IPS DF 19.7 (cell line): ENCODE results near the gene MBP.
"Not testable (repeated sequence)": the region's sequence is repeated elsewhere in the genome, so short reads cannot be mapped to it uniquely, and the experiment has no call there.

Source experiments
- DNase-seq: peaks from one replicate; pipeline ENCODE4 v3.0.0-alpha.2; 2013; ENCODE audit warnings: low read depth, low spot score

Gene MBP

DNA sequence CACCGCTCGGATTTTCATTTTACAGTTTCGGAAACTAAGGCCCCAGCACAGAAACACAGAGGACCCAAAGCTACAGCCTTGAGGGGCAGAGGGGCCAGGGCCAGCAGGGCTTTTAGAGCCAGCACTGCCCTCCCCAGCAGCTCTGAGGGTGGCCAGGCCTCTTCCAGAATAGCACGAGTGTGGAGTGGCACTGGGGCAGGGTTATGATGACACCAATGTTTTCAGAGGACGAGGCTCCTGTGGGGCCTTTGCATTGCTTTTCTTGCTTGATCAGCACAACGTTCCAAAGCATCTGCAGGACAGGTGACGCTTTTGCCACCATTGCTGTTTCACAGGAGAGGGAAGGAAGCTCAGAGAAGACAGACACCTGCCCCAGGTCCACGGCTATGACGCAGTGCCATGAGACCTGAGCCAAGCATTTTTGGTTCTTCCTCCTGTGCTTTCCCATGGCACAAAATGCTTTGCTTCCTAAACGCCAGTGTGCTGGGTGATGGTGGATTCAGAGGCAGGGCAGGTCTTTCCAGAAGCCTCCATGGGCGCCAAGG, 126.9 kb downstream of the MBP start:
- DNase-seq: no peak

DNA sequence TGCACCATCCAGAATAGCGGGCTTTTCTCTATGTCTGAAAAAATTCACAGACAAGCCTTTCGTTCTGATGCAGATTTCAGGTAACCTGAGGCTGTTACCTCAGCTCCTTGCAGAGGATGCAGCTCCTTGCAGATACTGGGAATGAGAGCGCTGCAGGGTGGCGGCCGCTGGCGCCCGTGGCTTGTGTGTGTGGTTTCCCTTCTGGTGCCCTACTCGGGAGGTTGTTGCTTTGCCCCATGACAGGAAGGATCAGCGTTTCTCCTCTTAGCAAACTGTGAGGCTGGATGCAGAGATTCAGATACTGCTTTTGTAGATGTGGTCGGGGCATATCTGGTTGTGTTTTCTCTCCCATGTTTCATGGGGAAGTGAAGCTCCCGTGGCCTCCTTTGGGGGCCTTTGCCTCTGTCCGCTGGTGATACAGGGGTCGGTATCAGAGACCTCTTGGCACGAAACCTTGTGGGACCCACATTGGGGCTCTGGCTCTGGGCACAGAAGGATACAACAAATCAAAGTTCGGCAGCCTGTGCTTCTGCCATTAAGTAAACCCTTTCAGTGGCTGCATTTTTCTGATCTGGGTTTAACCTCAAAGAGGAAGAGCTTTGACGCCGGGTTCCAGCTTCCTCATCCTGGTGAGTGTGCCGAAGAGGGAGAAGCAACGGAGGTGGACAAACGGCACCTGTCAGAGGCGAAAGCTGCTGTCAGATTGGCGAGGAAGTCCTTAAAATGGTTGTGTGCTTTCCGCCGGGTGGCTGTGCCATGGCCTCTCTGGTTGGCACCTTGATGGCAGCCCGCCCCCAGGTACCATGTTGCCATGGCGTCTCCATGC, 127.8 kb downstream of the MBP start:
- DNase-seq: no peak

DNA sequence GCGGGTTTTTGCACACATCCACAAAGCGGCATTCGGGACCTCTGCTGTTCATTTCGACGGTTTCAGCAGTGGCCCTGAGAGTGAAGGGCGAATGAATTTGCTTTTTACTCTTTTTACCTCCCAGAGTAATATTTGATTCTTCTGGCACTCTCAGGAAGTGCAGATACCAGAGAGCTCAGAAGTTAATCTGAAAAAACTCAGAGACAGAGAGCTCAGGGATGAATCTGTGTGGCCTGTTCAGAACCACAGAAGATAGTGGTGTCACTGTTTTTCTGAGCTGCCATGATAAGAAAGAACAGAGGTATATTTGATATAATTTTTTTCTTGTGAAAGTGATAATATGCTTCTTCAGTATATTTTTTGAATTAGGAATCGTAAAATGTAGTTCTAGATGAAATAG, 129.3 kb downstream of the MBP start:
- DNase-seq: no peak

DNA sequence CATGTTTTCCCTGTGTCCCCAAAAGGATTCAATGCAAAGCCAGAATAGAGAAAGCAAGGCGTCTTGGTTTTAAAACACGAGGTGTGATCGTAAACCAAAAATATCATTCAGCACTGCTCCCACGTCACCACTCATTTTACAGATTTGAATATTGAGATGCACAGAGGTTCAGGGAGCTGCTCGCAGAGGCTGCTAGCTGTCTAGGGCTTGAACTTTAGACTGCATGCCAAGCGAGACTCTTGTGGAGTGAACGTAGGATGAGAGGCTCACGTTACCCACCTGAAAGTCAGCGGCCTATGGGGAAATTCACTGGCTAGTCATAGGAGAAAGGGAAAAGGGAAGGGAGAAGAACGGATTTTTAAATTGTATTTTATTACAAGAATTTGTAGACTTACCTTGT, 130.1 kb downstream of the MBP start:
- no peak for DNase-seq

DNA sequence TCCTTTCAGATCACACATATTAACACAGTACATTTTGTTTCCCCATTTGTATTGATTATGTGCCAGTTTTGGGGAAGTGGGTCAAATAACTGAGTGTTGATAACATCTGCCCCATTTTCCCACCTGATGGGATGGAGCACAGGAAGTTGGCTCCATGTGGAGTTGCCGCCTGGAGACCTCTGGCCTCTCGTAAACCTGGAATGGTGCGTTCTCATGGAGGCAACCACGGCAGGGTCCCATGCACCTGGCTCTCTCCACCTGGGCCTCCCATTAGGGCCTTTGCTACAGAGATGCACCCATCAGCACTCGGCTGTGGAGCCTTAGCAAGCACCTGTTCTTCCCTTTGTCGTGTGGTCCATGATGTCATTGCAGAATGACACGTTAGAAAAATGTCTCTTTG, 130.6 kb downstream of the MBP start:
- DNase-seq: no peak

DNA sequence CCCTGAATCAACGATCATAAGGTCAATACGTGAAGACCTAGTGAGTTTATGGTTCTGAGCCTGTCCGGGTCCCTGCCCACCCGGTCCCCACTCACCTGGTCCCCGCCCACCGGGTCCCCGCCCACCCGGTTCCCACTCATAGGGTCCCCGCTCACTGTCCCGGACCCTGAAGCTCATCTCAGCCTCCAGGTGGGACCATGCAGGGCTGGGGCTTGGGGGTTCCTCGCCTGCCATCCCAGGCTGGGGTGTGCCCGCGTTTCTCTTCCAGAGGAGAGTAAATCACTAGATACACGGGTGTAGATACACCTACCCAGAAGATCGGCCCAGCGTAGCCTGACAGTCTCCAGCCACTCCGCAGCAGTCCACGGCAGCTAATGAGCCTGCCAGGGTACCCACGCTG, 131.5 kb downstream of the MBP start:
- no peak for DNase-seq

DNA sequence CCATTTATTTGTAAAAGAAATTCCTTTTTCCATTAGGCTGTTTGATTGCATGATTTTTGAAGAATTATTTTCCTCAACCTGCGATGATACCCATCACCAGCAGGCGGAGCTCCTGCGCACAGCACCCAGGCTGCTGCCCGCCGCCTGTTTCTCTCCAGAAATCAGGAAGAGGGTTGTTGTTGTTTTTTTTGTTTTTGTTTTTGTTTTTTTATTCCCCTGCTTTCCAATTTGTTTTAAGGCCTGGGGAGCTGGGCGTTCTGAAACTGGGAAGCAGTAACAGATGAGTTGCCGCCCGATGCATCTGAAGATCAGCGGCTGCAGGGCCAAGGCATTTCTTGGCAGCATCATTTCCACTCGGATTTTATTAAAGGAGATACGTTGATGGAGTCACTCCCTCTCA, 132.1 kb downstream of the MBP start:
- DNase-seq: no peak

DNA sequence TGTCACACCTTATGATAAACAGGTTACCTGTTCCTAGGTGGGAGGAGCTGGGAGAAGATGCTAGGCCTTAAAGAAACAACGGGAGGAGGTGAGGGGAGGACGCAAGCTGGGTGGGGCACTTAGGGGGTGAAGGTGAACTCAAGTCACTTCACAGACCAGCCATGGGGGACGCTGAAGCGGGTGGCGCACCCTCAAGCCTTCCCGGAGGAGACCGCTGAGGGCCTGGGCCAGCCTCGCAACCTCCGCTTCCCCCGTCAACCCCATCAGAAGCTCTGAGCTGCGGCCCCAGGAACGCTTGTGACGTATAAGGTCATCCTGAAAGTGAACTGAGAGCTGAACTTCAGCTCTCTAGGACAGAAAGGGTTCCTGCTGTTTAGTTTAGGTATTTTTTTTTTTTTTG, 133.5 kb downstream of the MBP start:
- no peak for DNase-seq

DNA sequence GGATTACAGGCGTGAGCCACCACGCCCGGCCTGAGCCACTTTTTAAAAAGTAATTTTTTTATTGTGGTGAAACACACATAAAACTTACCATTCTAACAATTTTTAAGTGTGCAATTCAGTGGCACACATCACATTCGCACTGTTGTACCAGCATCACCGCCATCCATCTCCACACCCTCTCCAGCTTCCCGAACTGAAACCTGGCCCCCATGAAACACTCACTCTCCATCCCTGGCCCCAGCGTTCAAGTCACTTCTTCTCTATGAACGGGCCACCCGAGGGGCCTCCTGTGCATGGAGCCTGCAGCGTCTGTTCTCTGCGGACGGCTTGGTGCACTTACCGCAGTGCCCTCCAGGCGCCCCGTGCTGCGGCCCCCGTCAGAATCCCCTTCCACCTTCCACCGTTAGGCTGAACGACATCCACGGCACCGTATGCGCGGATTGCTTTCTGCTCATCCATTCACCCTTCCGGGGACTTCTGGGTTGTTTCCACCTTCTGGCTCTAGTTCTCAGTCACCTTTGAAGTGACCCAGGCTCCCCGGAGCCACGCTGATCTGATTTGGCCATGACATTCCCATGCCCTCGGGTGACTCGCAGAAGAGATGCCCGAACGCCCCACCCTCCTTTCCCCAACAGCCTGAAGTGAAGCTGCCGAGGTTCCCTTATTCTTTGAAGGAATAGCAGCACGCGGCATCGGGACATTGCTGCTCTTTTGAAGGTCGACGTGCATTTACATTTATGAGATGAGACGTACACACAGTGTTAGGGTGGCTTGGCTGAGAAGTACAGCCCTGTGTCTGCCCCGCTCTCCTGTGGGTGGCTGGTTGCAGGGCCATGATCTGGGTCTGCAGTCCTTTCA, 134.4 kb downstream of the MBP start:
- no peak for DNase-seq

DNA sequence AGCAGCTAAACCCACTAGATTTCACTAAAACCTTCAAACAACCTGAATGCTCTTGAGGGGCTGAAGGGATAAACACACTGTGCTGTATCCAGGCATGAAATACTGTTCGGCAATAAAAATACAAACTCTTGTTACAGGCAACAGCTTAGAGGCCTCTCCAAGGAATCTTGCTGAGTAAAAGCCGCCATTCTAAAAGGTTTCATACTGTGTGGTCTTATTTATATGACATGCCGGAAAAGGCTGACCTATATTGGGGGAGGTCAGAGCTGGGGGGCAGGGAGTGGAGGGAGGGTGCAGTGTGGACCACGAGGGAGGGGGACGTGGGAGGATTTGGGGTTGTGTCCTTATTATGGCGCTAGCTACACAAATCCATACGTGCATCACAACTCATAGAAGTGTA, 136.2 kb downstream of the MBP start:
- DNase-seq: no peak

DNA sequence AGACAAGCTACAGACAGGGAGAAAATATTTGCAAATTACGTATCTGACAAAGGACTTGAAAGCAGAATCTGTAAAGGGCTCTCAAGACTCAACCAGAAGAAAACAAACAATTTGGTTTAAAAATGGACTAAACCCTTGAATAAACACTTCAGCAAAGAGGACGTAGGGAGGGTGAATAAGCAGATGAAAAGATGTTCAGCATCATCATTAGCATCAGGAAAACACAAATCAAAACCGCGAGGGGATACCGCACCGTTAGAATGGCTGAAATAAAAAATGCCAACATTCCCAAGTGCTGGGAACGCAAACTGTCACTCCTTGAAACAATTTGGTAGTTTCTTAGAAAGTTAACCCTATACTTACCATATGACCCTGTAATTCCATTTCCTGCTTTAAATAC, 136.7 kb downstream of the MBP start:
- no peak for DNase-seq

DNA sequence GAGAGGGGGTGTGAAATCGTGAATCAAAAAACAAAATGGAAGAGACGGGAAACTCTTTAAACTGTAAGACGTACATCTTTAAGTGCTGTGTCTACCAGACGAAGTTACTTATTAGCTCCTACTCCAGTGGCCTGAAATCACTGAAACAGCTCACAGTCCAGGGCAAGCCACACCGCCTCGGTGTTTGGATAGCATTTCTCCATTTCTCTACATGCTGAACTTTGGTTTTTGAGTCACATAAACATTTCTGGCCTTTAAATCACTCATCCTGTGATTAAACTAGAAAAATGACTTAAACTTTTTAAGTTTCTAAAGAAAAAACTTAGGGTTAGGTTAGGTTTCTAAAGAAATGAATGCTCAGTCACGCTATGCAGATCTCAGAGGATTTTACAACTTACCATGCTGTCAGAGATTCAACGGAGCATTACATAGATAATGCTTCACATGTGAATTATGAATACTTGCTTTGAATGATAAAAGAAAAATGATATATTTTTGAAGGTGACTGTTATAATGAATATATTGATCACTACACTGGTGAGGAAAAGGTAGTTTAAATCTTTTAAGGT, 138.4 kb downstream of the MBP start:
- no peak for DNase-seq

DNA sequence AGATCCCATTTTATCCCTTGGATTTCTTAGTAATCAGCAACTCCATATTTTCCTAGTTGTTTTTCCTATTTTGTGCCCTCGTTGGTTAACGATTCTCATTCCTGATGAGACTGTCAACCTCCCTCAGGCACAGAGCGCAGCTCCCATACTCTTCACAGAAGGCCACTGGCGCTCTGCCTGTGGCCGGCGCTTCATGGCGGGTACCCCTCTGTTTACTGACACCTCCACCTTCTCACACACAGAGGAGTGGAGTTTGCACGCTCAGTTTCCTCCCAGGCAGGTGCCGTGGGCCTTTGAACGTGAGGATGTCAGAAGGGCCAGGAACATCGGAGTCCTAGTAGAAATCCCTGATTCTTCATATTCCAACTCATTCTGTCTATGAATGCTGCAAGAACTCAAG, 139.0 kb downstream of the MBP start:
- DNase-seq: no peak

DNA sequence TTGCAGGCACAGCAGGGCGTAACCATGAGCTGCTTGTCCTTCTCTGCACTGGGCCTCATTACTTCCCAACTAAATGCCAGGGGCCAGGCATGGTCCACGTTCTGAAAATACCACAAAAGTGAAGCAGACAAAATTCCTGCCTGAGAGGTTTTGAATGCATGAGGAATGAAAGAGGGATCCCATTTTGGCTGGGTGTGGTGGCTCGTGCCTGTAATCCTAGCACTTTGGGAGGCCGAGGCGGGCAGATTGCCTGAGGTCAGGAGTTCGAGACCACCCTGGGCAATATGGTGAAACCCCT, 139.5 kb downstream of the MBP start:
- no peak for DNase-seq

DNA sequence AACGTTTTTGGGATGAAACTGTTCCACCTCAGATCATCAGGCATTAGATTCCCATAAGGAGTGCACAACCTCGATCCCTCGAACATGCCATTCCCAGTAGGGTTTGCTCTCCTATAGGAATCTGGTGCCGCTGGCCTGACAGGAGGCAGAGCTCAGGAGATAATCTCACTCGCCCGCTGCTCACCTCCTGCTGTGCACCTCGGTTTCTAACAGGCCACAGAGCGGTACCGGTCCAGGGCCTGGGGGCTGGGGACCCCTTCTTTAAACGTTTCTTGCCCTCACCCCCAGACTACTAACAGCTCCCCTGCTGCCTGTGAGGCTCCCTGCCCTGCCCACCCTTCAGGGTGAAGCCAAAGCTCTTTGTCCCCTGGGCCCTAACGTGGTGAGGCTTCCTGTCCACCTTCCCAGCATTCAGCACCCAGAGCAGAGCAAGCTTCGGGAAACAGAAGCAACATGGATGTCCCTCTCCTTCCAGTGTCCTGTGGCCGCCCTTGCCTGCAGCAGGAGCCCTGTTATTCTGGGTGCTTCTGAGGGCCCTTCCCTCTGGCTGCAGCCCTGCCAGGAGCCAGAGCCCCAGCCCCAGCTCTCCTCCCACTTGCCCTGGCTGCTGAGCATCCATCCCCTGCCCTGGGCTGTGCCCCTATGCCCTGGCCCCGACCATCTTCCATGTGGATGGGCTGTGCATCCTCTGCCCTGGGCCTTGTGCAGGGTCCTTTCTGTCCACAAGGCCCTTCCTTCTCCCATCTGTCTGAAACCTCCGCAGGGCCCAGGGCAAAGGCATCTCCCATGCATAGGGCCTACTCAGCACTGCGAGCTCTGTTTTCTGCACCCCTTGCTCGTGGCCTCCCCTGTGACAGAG, 140.1 kb downstream of the MBP start:
- DNase-seq: no peak

DNA sequence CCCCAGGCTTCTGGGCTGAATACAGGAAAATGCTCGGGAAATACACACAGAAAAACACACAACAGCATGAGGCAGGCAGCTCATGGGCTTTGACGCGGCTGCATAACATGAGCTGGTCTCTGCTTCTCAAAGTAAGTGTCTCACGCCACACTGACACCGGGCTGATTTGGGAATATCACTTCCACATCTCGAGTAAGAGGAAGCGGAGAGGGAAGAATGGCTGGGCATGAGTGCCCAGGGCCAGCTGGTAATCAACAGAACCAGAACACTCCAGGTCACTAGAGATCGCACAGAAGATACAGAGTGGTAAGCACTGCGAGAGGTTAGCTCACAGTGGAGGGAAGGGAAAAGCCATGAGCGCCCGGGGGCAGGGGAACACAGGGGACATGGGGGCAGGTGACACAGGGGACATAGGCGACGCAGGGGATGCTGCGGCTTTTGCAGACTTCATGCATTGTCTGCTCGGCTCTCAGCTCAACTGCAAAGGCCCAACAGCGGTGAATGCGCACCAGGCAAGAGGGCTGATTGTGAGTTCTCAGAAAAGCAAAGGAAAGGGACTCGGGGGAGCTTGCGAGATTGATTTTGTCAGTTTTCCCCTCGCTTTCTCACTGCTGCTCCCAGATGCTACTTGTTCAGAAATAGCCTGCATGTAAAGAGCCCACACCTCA, 141.4 kb downstream of the MBP start:
- no peak for DNase-seq

DNA sequence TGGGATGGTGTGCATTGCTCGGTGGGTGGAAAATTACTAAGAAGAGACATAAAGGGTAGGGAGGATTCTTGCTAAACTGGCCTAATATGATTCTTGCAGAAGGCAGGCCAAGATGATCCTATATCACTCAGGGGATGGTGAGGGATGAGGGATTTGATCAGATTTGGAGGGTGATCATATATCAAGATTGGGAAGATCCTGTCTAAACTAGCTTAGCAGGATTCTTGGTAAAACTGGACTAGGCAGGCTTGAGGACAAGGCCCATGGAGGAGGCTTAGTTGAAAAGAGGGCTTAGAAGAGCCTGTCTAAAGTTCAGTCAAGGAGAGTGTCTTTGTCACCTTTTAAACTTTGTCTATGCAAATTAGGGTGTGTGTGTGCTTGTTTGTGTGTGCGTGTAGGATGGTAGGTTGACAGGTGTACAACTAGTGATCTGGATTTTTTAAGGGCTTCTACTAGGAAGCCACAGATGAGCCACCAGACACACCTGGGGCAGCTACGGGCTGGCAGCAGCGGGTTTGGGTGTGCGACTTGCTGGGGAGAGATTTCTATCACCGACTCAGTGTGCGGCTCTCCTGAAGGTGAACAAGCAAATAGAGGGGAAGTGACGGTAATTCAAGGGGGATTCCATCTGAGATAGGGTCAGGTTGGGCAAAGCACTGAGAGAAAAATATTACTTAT, 142.1 kb downstream of the MBP start:
- DNase-seq: not testable (repeated sequence)

DNA sequence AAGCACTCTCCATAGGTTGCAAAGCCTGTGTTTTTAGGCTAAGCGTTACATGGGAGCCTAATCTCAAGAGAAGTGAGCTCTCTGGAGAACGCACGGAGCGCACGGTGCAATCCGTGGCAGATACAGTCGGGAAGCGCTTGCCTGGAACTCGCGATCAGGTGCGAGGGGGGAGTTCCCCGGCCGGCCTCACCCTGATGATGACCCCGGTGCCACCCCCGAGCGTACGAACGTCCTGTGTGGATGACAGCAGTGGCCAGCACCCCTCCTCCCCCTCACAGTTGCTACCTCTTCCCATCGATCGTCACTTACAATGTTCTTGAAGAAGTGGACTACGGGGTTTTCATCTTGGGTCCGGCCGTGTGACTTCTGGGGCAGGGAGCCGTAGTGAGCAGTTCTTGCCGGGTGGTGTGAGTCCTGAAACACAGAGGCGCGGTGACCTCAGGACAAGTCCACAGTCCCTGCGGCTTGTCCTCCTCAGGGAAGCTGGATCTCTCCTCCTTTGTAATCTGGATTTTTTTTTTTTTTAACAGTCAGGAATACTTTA, 142.9 kb downstream of the MBP start:
- no peak for DNase-seq

DNA sequence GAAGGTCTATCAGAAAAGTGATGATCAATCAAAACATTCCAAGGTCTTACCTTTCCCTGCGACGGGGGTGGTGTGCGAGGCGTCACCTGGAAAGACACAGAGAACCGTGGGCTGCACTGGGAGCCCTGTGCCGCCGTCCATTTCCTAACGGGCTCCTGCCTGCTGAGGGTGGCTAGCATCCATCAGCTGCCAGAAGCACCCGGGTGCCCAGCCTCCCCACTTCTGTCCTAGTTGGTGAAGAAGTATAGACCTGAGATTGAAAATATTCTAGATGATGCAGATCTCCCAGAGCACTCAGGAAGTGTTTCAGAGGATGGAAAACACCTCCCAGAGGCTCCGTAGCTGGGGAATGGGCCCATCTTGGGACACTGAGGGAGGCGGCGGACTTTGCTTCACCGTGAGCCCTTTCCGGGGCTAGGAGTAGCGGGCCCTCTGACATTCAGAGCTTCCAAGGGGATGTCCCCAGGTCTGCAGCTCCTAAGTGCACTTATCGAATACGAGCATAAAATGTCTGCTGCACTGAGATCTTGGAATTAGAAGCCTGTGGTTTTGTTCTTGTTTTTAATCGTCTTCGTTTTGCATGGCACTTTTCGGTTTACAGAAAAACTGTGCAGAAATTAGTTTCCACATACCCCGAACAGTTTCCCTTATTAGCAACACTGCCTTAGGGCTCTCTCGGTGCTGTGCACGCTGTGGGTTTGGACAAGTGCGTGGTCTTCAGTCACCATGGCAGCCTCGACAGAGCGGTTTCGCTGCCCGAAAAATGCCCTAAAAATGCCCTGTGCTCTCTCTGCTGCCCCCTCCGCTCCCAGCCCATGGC, 143.5 kb downstream of the MBP start:
- no peak for DNase-seq
